NCI-H1048 (cell line): Measurements from ENCODE around the gene VPS4B.
"Not testable (repeated sequence)": the region's sequence is repeated elsewhere in the genome, so short reads cannot be mapped to it uniquely, and the experiment has no call there.

ENCODE experiments used
- DNase-seq: peaks from one replicate; lab custom pipeline; 2025; lab: John Stamatoyannopoulos, UW

VPS4B gene

DNA sequence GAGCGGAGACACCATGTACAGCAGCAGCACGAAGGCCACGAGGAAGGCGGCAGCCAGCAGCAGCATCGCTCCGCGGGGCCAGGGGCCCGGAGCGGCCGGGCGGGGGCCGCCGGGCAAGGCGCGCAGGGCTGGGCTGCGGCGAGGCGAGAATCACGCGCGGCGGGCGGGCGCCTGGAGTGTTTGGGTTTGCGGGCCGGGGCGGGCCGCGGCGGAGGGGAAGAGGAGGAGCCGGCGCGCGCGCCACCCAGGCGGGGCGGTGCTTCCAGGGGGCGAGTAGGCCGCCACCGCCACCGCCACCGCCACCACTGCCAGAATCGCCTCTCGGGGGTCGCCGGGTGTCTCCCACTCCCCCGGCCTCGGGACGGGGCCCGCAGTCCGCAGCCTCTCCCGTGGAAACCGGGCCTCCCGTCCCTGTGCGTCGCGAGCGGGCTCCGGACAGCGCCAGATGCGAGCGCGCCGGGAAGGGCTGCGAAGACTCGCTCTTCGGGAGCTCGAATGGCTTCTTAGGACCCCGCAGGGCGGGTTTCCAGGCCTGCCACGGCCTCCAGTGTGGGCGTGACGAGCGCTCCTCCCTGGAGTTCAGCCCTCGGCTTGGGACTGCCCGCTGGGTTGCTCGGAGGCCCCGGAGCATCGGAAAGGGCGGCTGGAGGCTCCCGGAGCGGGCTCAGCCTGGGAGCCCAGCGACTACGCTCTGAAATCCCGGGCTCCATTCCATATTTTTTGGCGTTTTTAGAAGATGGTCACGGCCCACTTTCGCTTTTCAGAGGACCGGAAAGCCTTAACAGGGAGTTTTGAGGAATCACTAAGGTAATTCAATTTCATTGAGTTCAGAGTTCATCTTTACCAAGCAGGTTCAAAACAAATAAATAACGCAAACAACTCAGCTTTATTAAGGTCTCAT is 55.0 kb downstream of the VPS4B start, which contains the start of gene KDSR:
Gene KDSR (minus strand): TSS at position 154 of the 901 bp plus-strand sequence. CDS start 88 bp downstream, at position 66.
- peak; percentile 97 for DNase-seq

DNA sequence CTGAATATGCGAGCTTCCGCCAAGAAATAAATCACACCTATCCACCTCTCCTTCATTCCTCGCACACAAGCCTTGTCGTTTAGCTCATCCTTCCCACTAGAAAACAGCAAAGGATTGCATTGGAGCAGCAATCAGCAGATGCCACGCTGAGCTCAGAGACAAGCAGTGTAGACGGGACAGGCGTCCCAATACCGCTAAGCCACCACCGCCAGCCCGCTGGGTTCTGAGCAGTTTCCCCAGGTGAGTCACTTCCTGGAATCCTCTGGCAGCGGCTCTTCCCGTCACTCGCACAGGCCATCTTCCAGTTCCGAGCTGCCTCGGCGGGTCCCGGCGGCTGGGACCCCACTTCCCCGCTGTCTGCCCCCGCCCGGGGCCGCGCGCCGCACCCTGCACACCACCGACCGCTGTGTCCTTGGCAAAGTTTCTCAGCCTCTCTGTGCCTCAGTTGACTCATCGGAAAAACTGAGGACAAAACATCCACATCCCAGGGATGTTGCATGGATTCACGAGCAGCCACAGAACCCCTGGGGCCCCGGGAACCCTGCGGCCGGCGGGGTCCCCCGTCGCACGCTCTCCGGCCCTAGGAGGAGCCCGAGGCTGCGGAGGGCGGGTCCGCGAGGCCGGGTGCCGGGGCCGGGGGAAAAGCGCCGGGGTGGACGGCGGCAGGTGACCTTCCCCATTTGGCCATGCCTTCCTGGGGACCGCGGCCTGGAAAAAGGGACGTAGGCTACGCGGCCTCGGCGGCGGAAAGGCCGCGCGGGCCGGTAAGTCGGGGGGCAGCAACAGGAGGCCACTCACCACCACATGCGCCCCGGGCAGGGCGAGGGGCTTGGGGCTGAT is 55.8 kb downstream of the VPS4B start:
- DNase-seq: no peak

DNA sequence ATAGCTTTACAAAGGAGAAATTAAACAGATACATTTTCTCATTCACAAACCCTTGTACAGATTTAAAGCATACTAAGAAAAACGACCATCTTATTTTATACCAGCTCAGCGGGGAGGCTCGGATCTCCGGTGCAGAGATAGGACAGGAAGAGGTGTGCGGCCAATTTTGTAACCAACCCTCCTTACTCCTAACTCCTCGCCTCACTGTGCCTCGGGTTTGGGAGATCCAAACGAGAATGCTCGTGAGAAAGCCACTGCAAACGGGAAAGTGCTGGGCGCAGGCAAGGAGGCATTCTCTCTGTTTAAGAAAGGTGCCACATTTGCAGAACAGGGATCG is 56.4 kb downstream of the VPS4B start:
- DNase-seq: no peak

DNA sequence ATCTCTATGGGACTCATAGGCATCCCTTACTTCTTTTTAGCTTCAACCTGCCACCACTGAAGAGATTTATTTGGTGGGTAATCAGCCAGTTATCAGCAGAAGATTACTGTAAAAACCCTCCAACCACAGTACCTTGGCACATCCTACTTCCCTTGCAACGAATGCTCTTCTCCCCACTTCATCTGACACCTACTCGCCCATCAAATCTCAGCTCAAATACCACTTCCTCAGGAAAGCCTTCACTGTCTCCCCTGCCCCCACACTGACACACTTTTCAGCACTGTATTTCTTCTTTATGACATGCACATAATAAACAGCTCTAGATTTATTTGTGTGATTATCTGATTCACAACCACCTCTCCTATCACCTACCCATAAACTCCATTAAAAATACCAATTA is 58.3 kb downstream of the VPS4B start:
- DNase-seq: no peak

DNA sequence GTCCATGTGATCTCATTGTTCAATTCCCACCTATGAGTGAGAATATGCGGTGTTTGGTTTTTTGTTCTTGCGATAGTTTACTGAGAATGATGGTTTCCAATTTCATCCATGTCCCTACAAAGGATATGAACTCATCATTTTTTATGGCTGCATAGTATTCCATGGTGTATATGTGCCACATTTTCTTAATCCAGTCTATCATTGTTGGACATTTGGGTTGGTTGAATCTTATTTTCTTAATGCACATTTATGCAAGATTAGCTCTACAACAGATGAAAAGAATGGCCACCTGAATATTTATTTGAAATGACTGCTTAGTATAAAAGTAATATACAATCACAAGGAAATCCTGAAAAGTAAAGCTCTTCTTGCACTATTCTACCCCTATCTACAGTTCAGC is 58.9 kb downstream of the VPS4B start:
- DNase-seq: not testable (repeated sequence)

DNA sequence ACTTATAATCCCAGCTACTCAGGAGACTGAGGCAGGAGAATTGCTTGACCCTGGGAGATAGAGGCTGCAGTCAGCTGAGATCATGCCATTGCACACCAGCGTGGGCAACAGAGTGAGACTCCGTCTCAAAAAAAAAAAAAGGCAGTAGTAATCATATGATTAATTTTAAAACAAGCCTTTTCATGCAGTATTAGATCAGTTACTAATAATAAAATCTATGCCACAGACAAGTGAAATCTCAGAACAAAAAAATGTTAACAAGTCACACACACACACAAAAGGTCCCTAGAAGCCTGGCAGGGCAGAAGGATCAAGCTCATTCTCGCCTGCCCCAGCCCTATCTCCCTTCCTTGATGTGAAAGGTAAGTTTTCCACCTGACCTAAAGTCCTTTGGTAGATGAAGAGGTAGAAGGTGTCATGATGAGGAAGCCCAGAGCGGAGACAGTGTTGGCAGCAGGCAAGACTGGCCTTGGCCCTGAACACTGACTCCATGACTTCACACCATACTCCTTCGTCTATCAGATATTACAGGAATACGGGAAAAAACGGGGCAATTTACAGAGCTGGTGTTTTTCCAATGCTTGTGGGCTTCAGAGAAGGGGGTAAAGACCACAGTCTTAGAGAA is 65.9 kb downstream of the VPS4B start:
- DNase-seq: no peak

DNA sequence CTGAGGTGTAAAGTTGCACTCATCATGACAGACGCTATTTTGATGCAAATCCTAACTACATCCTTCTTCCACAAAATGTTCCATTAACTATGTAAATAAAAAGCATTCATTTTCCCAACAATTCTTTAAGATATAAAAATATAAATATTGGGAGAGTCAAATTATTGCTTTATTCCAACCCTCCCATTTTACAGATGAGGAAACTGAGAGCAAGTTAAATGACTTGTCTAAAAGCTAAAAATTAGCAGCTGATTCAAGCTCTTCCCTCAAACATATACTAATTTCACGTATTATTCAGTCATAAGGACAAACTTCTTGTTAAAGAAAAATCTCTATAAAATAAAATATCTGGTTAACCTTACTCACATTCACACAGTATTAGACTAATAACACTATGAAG is 72.0 kb downstream of the VPS4B start:
- DNase-seq: no peak

DNA sequence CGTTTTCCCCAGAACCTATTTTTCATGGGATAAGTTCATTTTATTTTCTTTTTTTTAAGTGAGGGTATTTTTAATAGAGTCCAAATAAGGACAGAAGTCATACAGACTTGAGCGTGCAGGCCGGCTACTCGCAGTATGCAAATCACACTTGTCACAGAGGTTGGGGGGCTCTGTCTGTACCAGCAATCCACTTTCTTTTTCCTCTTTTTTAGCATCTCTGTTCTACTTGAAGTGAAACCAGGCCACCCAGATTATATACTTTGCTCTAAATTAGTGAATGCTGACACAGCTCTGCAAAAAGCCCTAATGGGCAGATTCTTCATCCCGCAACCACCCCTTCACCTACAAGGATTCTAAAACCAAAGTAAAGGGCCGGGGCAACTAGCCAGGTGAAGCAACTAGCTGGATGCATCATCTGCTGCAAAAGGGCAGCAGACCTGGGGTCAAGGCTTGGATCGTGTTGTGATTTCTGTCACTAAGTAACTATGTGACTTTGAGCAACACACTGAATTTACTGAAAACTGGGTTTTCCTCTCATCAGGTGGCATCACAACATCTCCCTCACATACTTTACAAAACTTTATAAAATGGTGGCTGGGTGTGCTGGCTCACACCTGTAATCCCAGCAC is 73.7 kb downstream of the VPS4B start:
- no peak for DNase-seq

DNA sequence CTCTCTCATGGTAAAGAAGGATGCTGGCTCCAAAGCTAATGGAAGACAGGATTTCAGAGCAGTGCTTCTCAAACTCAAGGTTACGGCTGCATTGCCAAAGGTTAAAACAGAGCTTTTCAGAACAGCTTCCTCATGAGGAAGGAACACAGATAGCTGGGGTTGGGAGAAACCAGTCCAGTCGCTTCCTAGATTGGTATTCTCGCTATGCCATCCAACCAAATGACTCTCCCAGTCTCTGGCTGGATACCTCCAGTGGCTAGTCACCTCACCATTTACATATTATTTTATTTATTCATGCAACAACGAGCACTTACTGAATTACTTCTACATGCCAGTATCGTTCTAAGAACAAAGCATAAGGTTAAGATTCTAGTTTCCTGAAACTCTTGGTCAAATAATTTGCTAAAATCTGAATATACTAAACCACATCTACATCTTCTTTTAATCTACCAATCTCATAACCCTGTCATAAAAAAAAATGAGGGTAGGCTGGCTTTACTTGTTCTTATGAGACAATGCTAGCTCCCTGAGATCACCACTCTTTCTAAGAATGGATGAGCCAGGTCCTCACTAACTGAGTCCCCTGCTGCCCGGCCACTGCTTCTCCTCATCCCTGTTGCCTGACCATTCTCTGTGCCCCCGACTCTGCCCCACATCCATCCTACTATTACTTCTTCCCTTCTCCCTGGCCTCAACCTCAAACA is 75.6 kb downstream of the VPS4B start:
- no peak for DNase-seq

DNA sequence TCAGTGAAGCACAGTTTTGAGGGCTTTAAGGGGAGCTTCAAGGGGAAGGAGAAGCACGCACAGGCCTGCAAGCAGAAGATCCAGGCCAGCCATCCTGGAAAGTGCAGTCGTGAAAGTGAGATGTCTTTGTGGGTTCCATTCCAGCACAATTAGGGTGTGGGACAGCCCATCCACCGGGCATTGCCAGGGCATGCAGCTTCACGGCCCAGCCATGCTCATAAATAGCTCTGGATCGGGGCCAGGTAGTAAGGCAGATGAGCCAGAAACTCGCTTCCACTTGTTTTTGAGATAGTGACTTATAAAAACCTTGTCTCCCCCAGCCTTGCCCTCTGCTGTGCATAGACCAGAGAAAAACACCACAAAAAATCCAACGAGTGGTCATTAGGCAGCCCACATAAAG is 76.2 kb downstream of the VPS4B start:
- DNase-seq: no peak

DNA sequence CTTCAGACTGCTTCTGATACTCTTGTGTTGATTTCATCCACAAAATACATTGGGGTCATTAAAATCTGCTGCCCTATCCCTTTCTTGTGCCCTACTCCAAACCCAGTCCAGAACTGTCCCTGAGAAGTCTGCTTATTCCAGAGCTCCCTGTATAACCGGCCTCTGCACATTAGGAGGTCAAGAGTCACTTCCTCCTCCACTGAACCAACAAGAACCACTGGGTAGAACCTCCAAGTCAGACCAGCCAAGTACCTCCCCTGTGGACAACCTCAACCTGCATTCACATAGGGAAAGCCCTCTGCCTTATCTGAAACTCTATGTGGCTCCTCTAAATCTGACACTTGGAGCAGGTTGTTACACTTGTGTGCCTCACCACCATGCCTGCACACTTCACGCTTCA is 77.4 kb downstream of the VPS4B start:
- DNase-seq: no peak

DNA sequence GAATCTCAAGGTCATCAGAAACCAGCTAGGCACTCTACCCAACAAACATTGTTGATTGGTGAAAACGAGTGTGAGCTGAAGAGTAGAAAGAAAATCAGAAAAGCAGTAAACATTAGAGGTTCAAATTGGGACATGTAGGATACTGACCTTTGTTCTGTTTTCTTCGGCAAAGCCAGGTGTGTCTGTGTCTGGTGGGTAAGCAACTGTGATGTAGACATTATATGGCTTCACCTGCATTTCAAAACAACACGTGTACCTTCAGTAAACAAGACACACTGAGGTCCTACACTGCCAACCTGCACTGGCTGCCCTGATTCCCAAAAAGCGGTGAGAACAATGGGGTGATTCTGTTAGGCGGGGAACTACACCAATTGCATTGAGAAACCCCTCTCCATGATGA is 78.0 kb downstream of the VPS4B start:
- DNase-seq: no peak

DNA sequence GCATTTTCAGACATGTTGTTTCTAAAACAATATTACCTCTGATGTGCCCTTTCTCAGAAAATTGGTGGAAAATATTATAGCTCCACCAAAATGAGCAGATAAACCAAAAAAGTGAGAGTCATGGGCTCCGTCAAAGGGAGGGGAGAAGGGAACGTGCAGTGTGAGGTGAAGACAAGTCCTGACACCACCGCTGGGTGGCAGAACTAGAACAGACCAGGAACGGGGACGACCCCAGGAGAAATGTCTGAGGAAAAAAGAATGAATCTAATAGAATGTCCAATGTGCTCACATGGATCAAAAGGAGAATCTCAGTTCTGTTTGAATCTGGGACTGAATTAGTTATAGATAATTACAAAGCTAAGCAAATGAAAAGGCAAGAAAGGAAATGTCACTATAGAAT is 80.1 kb downstream of the VPS4B start:
- no peak for DNase-seq

DNA sequence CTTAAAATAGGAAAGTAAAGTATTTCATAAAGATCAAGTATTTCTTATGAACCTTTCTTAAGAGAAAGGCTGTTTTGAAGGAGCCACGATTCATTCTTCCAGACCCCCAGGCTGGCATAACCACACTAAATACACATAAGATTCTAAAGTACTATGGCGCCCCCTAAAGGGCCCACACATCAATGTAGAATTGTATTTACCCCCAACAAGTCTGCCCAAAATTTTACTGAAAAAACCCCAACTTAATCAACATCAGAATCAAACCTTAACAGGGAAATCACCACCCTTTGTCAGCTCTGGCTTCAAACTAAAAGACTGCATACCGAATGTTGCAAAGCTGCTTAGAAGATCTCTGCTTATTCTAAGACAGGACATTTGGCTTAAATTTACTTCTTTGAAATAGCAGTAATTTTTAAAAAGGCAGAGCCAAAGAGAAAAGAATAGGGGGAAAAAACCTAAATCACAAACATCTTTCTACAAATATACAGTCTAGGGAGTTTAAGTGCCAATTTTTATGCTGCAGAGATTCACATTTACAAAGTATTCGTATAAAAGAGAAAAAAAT is 82.3 kb downstream of the VPS4B start:
- peak; percentile 27 for DNase-seq
